ENCODE measurements around the gene SPON2.

SPON2 gene

DNA sequence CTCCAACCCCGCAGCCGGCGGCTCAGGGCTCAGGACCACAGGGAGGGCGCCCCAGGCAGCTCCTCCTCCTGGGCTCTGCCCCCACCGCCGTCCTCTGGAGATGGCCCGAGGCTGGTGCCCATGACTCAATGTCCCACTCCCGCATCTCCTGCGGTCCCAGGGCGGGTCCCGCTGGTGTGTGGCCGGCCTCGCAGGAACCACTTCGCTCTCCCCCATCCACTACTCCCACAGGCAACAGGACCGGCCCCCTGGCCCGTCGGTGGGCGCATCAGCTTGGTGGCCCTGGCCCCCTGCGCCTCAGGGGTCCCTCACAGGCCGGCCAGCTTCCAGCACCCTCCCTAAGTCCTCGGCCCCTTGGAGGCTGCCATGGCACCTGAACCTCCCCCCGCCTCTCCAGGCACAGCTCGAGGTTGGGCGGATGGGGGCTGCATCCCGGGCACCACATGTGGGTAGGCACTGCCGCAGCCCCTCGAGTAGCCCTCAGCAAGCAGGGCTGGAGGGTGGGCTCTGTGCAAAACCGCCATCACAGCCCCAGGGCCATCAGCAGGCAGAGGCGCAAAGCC, 22.8 kb upstream of the SPON2 start:
- TF ChIP-seq, protein P1, sequence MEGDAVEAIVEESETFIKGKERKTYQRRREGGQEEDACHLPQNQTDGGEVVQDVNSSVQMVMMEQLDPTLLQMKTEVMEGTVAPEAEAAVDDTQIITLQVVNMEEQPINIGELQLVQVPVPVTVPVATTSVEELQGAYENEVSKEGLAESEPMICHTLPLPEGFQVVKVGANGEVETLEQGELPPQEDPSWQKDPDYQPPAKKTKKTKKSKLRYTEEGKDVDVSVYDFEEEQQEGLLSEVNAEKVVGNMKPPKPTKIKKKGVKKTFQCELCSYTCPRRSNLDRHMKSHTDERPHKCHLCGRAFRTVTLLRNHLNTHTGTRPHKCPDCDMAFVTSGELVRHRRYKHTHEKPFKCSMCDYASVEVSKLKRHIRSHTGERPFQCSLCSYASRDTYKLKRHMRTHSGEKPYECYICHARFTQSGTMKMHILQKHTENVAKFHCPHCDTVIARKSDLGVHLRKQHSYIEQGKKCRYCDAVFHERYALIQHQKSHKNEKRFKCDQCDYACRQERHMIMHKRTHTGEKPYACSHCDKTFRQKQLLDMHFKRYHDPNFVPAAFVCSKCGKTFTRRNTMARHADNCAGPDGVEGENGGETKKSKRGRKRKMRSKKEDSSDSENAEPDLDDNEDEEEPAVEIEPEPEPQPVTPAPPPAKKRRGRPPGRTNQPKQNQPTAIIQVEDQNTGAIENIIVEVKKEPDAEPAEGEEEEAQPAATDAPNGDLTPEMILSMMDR (conservative IDR thresholded peaks at IDR 0.05; ENCODE audit: low read depth) = no peak
- ChIA-PET CTCF (no interaction called here), POLR2A (ENCODE audit: low non-redundant PET) (no interaction called here)

DNA sequence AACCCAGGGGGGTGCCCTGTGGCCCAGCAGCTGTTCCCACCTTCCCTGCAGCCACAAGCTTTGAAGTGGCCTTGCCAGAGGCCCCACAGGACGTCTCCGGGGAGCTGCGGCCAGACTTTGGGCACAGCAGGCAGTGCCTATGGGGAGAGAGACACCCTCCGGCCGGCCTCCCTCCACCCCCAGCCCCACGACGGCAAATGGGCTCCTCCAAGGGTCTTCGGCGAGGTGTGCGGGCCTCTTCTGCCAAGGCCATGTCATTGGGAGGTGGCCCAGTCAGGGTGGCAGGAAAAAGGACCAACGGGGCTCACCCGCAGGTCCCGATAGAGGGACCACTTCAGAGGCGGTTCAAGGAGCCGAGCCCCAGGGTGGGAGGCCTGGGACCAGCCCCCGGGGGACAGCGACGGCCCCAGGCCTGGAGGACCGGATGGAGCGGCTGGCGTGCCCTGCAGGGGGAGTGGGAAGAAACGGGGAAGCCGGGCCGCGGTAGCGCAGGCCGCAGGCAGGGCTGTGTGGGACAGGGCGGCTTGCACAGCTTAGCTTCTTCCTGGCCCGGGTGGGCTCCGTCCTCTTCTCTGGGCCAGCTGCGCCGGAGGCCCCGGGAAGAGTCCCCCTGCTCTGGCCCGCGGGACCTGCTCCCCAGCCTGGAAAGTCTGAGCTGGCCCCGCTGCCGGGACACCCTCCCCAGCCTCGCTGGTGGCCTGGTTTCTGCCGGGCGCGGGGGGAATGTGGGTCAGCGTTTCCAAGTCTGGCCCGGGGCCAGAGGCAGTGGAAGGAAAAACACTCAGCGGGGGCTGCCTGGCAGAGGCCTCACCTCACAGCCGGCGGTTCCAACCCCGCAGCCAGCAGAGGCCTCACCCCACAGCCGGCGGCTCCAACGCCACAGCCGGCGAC, 21.9 kb upstream of the SPON2 start:
- H3K27ac ChIP-seq = peak overlapping the region; percentile 13; the same call in 1 of the 2 replicates
- TF ChIP-seq, protein P1 (conservative IDR thresholded peaks at IDR 0.05; ENCODE audit: low read depth) = no peak
- ChIA-PET CTCF (interaction anchor here (0.5 kb wide), 1 partner anchor 15 kb away, joined by 5 read pairs; no protein-coding TSS in a partner anchor), POLR2A (ENCODE audit: low non-redundant PET) (no interaction called here)
- DNase-seq (ENCODE audit: low spot score) = no peak

More for the DNA sequence above, 22.8 kb upstream of the SPON2 start:
- H3K27ac ChIP-seq = no peak overlapping the region
- DNase-seq (ENCODE audit: low spot score) = no peak

DNA sequence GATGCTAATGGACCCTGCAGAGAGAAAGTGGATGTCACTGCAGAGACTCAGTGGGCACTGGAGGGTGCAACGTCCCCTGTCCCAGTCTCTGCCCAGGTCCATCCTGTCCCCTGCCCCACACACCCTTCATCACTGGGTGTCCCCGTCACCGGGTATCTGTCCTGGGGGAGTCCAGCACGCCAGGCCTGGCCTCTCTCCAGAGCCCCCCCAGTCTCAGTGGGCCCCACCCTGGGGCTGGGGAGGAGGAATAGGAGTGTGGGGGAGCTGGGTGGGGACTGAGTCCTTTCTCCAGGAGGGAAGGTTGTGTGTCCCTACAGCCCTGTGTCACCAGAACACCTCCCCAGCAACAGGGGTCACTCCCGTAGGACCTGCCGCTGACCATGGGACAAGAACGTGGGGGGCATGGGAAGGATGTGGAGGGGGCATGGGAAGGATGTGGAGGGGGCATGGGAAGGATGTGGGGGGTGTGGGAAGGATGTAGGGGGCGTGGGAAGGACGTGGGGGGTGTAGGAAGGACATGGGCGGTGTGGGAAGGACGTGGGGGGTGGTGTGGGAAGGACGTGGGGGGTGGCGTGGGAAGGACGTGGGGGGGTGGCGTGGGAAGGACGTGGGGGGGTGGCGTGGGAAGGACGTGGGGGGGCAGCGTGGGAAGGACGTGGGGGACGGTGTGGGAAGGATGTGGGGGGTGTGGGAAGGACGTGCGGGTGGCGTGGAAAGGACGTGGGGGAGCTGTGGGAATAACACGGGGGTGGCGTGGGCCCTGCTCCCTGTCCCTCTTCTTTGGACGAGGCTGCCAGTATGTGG, 21.0 kb upstream of the SPON2 start:
- ChIA-PET POLR2A (ENCODE audit: low non-redundant PET) (no interaction called here), CTCF (interaction anchor here (0.6 to 0.7 kb wide), 2 partner anchors 62 to 443 kb away, joined by 3 to 6 read pairs; no protein-coding TSS in a partner anchor)

DNA sequence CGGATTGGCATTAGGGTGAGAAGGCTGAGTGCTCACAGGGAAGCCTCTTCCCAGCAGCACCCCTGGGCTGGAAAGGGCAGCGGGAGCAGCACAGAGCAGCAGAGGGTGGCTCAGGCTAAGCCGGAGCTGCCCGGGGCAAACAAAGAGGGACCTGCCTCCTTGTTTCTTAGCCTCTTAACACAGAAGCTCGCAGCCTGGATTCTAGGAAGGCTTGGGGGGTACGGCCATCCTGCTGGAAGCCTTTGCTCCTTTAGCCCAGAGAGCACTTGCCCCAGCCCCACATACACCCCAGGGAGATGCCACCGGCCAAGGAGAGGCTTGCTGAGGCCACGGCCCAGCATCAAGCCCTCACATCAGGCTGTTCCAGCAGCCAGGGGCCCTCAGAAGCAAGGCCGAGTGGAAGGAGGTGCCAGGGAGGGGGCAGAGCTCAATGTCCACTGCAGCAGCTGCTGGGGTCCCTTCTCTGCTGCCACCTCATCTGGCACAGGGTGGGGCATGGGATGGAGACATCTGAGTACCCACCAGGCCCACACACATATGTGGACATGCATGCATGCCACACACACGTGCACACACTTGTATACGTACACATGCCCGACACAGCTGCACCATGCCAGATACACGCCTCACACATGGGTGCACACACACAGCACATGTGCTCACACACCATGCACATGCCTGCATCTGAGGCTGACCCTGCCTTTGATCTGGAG, 20.3 kb upstream of the SPON2 start:
- TF ChIP-seq, protein P1 (conservative IDR thresholded peaks at IDR 0.05; ENCODE audit: low read depth) = no peak
- H3K27ac ChIP-seq = peak overlapping the region; percentile 99
- no peak for DNase-seq (ENCODE audit: low spot score)
- ChIA-PET POLR2A (ENCODE audit: low non-redundant PET) (no interaction called here), CTCF (interaction anchor here (0.6 to 0.7 kb wide), 3 partner anchors 38 to 444 kb away, joined by 3 to 6 read pairs (median 3); no protein-coding TSS in a partner anchor)

More for the DNA sequence above, 21.0 kb upstream of the SPON2 start:
- H3K27ac ChIP-seq = peak overlapping the region; percentile 99
- no peak for DNase-seq (ENCODE audit: low spot score)
- TF ChIP-seq, protein P1 (conservative IDR thresholded peaks at IDR 0.05; ENCODE audit: low read depth) = no peak

DNA sequence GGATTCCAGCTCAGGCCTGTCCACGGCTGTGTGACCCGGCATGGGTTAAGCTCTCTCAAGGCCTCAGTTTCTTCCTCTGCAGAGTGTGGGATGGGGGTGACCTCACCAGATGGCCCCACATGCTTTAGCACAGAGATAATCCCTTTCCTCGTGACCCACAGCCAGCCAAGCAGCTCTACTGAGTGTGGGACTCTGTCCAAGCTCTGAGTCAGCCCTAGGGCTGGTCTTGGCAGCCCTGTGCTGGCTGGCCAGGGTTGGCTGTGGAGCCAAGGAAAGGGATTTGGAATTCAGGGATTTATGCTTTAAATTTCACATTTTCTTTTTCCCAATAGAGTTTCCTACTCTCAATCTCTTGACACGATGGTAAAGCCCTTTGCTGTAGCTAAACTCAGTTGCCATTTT, 19.7 kb upstream of the SPON2 start:
- ChIA-PET CTCF (interaction anchor here (0.6 kb wide), 2 partner anchors 25 to 37 kb away, joined by 3 to 4 read pairs; no protein-coding TSS in a partner anchor), POLR2A (ENCODE audit: low non-redundant PET) (interaction anchor here (0.6 kb wide), 1 partner anchor 56 kb away, joined by 3 read pairs; no protein-coding TSS in a partner anchor)
- DNase-seq (ENCODE audit: low spot score) = peak; percentile 93
- TF ChIP-seq, protein P1 (conservative IDR thresholded peaks at IDR 0.05; ENCODE audit: low read depth) = no peak
- H3K27ac ChIP-seq = peak overlapping the region; percentile 99

All from RWPE1 (cell line).